H1 (cell line): ENCODE measurements around the gene KLHL5. TPM values are rescaled to one million over a fixed set of nuclear protein-coding genes. Genes with fewer than 3 reads are reported as not detected.

Source experiments
- CTCF ChIA-PET: fragments of 300-600 bp; sonication (Branson Sonifier 250); formaldehyde crosslinking; loops from one replicate; lab custom pipeline; 2021; ENCODE audit not compliant: partially characterized antibody; lab: Charles Lee
- POLR2A ChIA-PET: fragments of 300-600 bp; sonication (Branson Sonifier 250); formaldehyde crosslinking; loops from one replicate; lab custom pipeline; 2021; ENCODE audit warnings: inconsistent platforms; ENCODE audit not compliant: partially characterized antibody; lab: Charles Lee
- DNase-seq, 2 experiments: peaks; one replicate each; pipeline versions ENCODE4 v3.0.0 to v3.0.0-alpha.2; 2010 to 2022; ENCODE audit warnings: low spot score in 2 of 2, low read depth in 1 of 2, mixed read lengths in 1 of 2
- FAIRE-seq: peaks from 2 replicates; lab custom pipeline; 2011; peaks lifted over from hg19 to GRCh38; lab: Jason Lieb, UNC
- H2AFZ ChIP-seq: 2 replicates; pipeline ENCODE4 v1.8.1; 2012; ENCODE audit warnings: low read length, inconsistent platforms
- H2AK5ac ChIP-seq: 2 replicates; pipeline ENCODE4 v1.6.1; 2013; ENCODE audit warnings: low read depth, low read length
- H2BK120ac ChIP-seq: replicated peaks from 2 replicates; pipeline ENCODE3; 2013; ENCODE audit warnings: low read depth, low read length, inconsistent platforms
- H2BK12ac ChIP-seq: 2 replicates; pipeline ENCODE4 v1.6.1; 2013; ENCODE audit warnings: low read depth, low read length
- H2BK15ac ChIP-seq: 2 replicates; pipeline ENCODE4 v1.6.1; 2013; ENCODE audit warnings: low read length
- H2BK20ac ChIP-seq: 2 replicates; pipeline ENCODE4 v1.6.1; 2013; ENCODE audit warnings: low read length
- H2BK5ac ChIP-seq: 2 replicates; pipeline ENCODE4 v1.6.1; 2013; ENCODE audit warnings: low read depth, low read length
- H3K14ac ChIP-seq: 2 replicates; pipeline ENCODE4 v1.6.1; 2013; ENCODE audit warnings: inconsistent platforms; ENCODE audit not compliant: insufficient read length
- H3K18ac ChIP-seq: 2 replicates; pipeline ENCODE4 v1.6.1; 2013; ENCODE audit warnings: low read length; ENCODE audit errors: extremely low read depth
- H3K23ac ChIP-seq: 2 replicates; pipeline ENCODE4 v1.6.1; 2013; ENCODE audit warnings: inconsistent platforms; ENCODE audit not compliant: insufficient read length
- H3K23me2 ChIP-seq: 2 replicates; pipeline ENCODE4 v1.6.1; 2013; ENCODE audit warnings: low read depth, low read length
- H3K27ac ChIP-seq: 2 replicates; pipeline ENCODE4 v1.6.1; 2011; ENCODE audit warnings: low read depth, low read length, inconsistent platforms
- H3K27me3 ChIP-seq, 4 experiments: replicated peaks in 1 of 4; 1 replicate in 1 of 4; 2 replicates in 3 of 4; pipeline versions ENCODE4 v1.6.1 to v1.8.1; 2011 to 2013; ENCODE audit warnings: low read length in 3 of 4, mild to moderate bottlenecking in 3 of 4, inconsistent platforms in 2 of 4, mixed read lengths in 2 of 4, moderate library complexity in 1 of 4; ENCODE audit not compliant: control insufficient read depth in 3 of 4, insufficient read depth in 3 of 4; ENCODE audit errors: extremely low read depth in 1 of 4
- H3K36me3 ChIP-seq, 4 experiments: 2 replicates each; pipeline versions ENCODE4 v1.6.1 to v1.8.1; 2011 to 2013; ENCODE audit warnings: mild to moderate bottlenecking in 4 of 4, low read length in 3 of 4, moderate library complexity in 2 of 4, control low read depth in 1 of 4, inconsistent platforms in 1 of 4; ENCODE audit not compliant: insufficient read depth in 4 of 4, control insufficient read depth in 2 of 4
- H3K4ac ChIP-seq: replicated peaks from 2 replicates; pipeline ENCODE3; 2013; ENCODE audit warnings: low read length, low read depth, mixed read lengths, inconsistent platforms; ENCODE audit not compliant: insufficient read length
- H3K4me1 ChIP-seq, 4 experiments: replicated peaks in 1 of 4; 1 replicate in 1 of 4; 2 replicates in 3 of 4; pipeline versions ENCODE4 v1.6.1 to v1.8.1; 2011 to 2013; ENCODE audit warnings: low read length in 3 of 4, inconsistent platforms in 2 of 4, mixed read lengths in 1 of 4; ENCODE audit not compliant: insufficient read depth in 4 of 4, control insufficient read depth in 3 of 4
- H3K4me2 ChIP-seq, 2 experiments: 2 replicates each; pipeline versions ENCODE4 v1.6.1 to v1.8.1; 2011 to 2013; ENCODE audit warnings: low read depth in 2 of 2, low read length in 2 of 2, control low read depth in 1 of 2, inconsistent platforms in 1 of 2, mild to moderate bottlenecking in 1 of 2; ENCODE audit not compliant: insufficient read depth in 1 of 2
- H3K4me3 ChIP-seq, 4 experiments: fragments of 200-600, 300-600 bp in 1 of 4; sonication (generic), shearing (Covaris generic), sonication (Bioruptor Twin) in 1 of 4; 2 replicates each; pipeline versions ENCODE4 v1.5.1 to v1.8.1; 2011 to 2016; ENCODE audit warnings: low read length in 4 of 4, low read depth in 3 of 4, control low read depth in 2 of 4, inconsistent platforms in 2 of 4, mild to moderate bottlenecking in 2 of 4, mixed read lengths in 1 of 4, moderate library complexity in 1 of 4; ENCODE audit not compliant: insufficient read depth in 2 of 4; ENCODE audit errors: extremely low read depth in 1 of 4
- H3K56ac ChIP-seq: replicated peaks from 2 replicates; pipeline ENCODE3; 2013; ENCODE audit warnings: low read depth, mild to moderate bottlenecking, mixed read lengths, low read length, inconsistent platforms; ENCODE audit not compliant: insufficient read length
- H3K79me1 ChIP-seq: 2 replicates; pipeline ENCODE4 v1.6.1; 2013; ENCODE audit warnings: low read depth, low read length, control low read depth
- H3K79me2 ChIP-seq, 2 experiments: 2 replicates each; pipeline versions ENCODE4 v1.6.1 to v1.8.1; 2012 to 2013; ENCODE audit warnings: low read length in 2 of 2, mild to moderate bottlenecking in 2 of 2, inconsistent platforms in 1 of 2; ENCODE audit not compliant: insufficient read depth in 2 of 2, control insufficient read depth in 1 of 2
- H3K9ac ChIP-seq, 4 experiments: replicated peaks in 1 of 4; 1 replicate in 1 of 4; 2 replicates in 3 of 4; pipeline versions ENCODE4 v1.6.1 to v1.8.1; 2011 to 2013; ENCODE audit warnings: low read depth in 3 of 4, low read length in 3 of 4, control low read depth in 2 of 4, mild to moderate bottlenecking in 2 of 4, moderate library complexity in 2 of 4, inconsistent platforms in 1 of 4; ENCODE audit errors: extremely low read depth in 1 of 4
- H3K9me3 ChIP-seq, 2 experiments: 2 replicates each; pipeline versions ENCODE4 v1.6.1 to v1.8.1; 2012 to 2013; ENCODE audit warnings: mild to moderate bottlenecking in 2 of 2, moderate library complexity in 2 of 2, control low read depth in 1 of 2, inconsistent platforms in 1 of 2, low read depth in 1 of 2, low read length in 1 of 2, mixed read lengths in 1 of 2; ENCODE audit not compliant: insufficient read depth in 2 of 2
- H4K20me1 ChIP-seq, 2 experiments: replicated peaks in 1 of 2; 2 replicates each; pipeline versions ENCODE3 to v1.8.1; 2011 to 2013; ENCODE audit warnings: inconsistent platforms in 2 of 2, low read length in 2 of 2, mild to moderate bottlenecking in 1 of 2; ENCODE audit not compliant: insufficient read depth in 2 of 2, control insufficient read depth in 1 of 2
- H4K5ac ChIP-seq: 2 replicates; pipeline ENCODE4 v1.6.1; 2013; ENCODE audit warnings: low read length, low read depth, mixed read lengths, inconsistent platforms; ENCODE audit not compliant: insufficient read length
- H4K8ac ChIP-seq: 2 replicates; pipeline ENCODE4 v1.8.0; 2013; ENCODE audit warnings: mild to moderate bottlenecking, moderate library complexity, low read length, inconsistent platforms; ENCODE audit not compliant: insufficient read depth; ENCODE audit errors: extremely low read depth
- H4K91ac ChIP-seq: replicated peaks from 2 replicates; pipeline ENCODE3; 2013; ENCODE audit warnings: low read length, mixed read lengths, inconsistent platforms; ENCODE audit not compliant: insufficient read length
- CBX8 ChIP-seq: fragments of 300-800, 300-1000 bp; sonication (generic); IDR thresholded peaks from 2 replicates; pipeline ENCODE4 v1.7.1; 2016; ENCODE audit warnings: low read depth, low read length, borderline replicate concordance
- EZH2 ChIP-seq: fragments of 200-600 bp; sonication (generic); IDR thresholded peaks from 2 replicates; pipeline ENCODE4 v1.7.1; 2012; ENCODE audit warnings: low read depth, mild to moderate bottlenecking, moderate library complexity, low read length, inconsistent platforms; ENCODE audit not compliant: severe bottlenecking
- JUN ChIP-seq: IDR thresholded peaks from 2 replicates; pipeline ENCODE4 v1.6.1; 2011; ENCODE audit warnings: low read depth, mild to moderate bottlenecking, improper control_type of control experiment, low read length
- NANOG ChIP-seq: IDR thresholded peaks from 2 replicates; pipeline ENCODE4 v1.6.1; 2011; ENCODE audit warnings: low read length, low read depth, mild to moderate bottlenecking, inconsistent platforms; ENCODE audit not compliant: insufficient read depth, poor library complexity, severe bottlenecking
- SAP30 ChIP-seq: fragments of 300-600 bp; sonication (generic); IDR thresholded peaks from 2 replicates; pipeline ENCODE4 v1.7.1; 2012; ENCODE audit warnings: low read length, moderate library complexity, mild to moderate bottlenecking, inconsistent platforms; ENCODE audit not compliant: insufficient read depth, insufficient replicate concordance
- SIX5 ChIP-seq: IDR thresholded peaks from 2 replicates; pipeline ENCODE4 v1.6.1; 2011; ENCODE audit warnings: mild to moderate bottlenecking, low read depth, low read length
- SP2 ChIP-seq: IDR thresholded peaks from 2 replicates; pipeline ENCODE4 v1.6.1; 2012; ENCODE audit warnings: mild to moderate bottlenecking, low read length, inconsistent platforms
- YY1 ChIP-seq: IDR thresholded peaks from 2 replicates; pipeline ENCODE4 v1.6.1; 2011; ENCODE audit warnings: low read depth, mild to moderate bottlenecking, low read length
- ZNF274 ChIP-seq: IDR thresholded peaks from 2 replicates; pipeline ENCODE4 v1.7.0; 2012; ENCODE audit warnings: low read length, borderline replicate concordance; ENCODE audit errors: extremely low read depth
- WGBS, 2 experiments: shearing (Covaris generic) in 1 of 2; methylation state at CpG; one replicate each; pipeline versions ENCODE4 v1.1.6 to v1.1.7; 2013 to 2015; ENCODE audit warnings: low lambda C conversion rate in 2 of 2, mixed read lengths in 2 of 2, inconsistent platforms in 1 of 2, low coverage in 1 of 2, missing lambda C conversion rate in 1 of 2; ENCODE audit not compliant: insufficient replicate concordance in 2 of 2, insufficient coverage in 1 of 2, insufficient read length in 1 of 2; ENCODE audit errors: extremely low coverage in 1 of 2, missing lambda C conversion rate in 1 of 2; 5-methylcytosine and 5-hydroxymethylcytosine counted together
- polyA plus RNA-seq, 7 experiments: library from polyadenylated mRNA; depleted of rRNA in 3 of 7; stranded (reverse) in 5 of 7; unstranded in 2 of 7; fragments of >200 nt in 5 of 7; fragments of 200-250 nt in 2 of 7; gene quantifications; 1 replicate in 5 of 7; 2 replicates in 1 of 7; 4 replicates in 1 of 7; pipeline versions ENCODE4 v1.2.1 to v1.2.3, GENCODE V29; 2011 to 2013; ENCODE audit warnings: missing spikeins in 2 of 7, mixed read lengths in 2 of 7
- total RNA-seq: library from RNA; stranded (reverse); fragmentation: NEBNext Ultra II Directional; extraction: Animal tissue kit (Norgen Biotek cat#: 25700); gene quantifications from 2 replicates; pipeline ENCODE4 v1.2.1, GENCODE V29; 2021

The KLHL5 gene
- total and polyA plus RNA-seq, 2 of the 8 experiments (the other 6 are each of a cell fraction or from before 2014, with no cell fraction given): 13.0 to 23.6 TPM

DNA sequence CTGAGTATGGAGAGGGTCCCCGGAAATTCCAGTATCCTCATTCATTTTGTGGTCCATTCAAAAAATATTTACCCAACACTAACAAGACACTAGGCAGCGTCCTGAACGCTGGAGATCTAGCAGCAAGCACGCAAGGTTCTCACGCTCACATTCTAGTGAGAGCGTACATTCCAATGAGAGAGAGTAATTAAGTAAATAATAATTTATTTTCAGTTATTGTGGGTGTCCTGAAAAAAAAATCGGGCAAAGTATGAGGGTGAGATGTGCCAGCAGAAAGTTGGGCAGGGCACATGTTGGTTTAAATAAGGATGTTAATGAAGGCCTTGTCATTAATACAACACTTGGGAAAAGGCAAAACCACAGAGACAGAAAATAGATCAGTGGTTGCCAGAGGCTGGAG lies 25.9 kb upstream of the KLHL5 start:
- no peaks in the 10 kb centered on the region for H3K23me2 ChIP-seq
- no peak overlapping the region for H2BK15ac ChIP-seq
- no peaks in the 10 kb centered on the region for H4K20me1 ChIP-seq
- H3K23ac ChIP-seq: no peak overlapping the region
- ChIA-PET POLR2A (no interaction called here), CTCF (interaction anchor here (2.7 kb wide), 1 partner anchor 10 kb away, joined by 7 read pairs; no protein-coding TSS in a partner anchor)
- H3K4me1 ChIP-seq: no peaks in the 10 kb centered on the region; a peak in 1 of 7 replicates
- no peak overlapping the region for H2AK5ac ChIP-seq
- H3K27me3 ChIP-seq: no peaks in the 10 kb centered on the region
- no peak overlapping the region for H3K27ac ChIP-seq
- H3K9me3 ChIP-seq: no peaks in the 10 kb centered on the region
- no peak for DNase-seq
- H3K14ac ChIP-seq: no peak overlapping the region
- H2BK120ac ChIP-seq: no peak overlapping the region
- H3K4me2 ChIP-seq: no peak overlapping the region
- no peak overlapping the region for H3K4me3 ChIP-seq
- H3K56ac ChIP-seq: no peak overlapping the region
- H4K8ac ChIP-seq: no peak overlapping the region
- H2BK20ac ChIP-seq: no peak overlapping the region
- H2BK12ac ChIP-seq: no peak overlapping the region
- no peak overlapping the region for H3K9ac ChIP-seq
- H3K36me3 ChIP-seq: no peaks in the 10 kb centered on the region
- no peak overlapping the region for H3K18ac ChIP-seq
- H2BK5ac ChIP-seq: no peak overlapping the region
- no peak overlapping the region for H2AFZ ChIP-seq
- H3K79me2 ChIP-seq: no peaks in the 10 kb centered on the region
- H4K91ac ChIP-seq: no peak overlapping the region
- 86% methylated on average over 7 of the region's 7 CpGs; no CpG with 5 or more reads in 1 of the 2 experiments for WGBS, 2 experiments
- no peak overlapping the region for H4K5ac ChIP-seq
- H3K79me1 ChIP-seq: no peaks in the 10 kb centered on the region
- FAIRE-seq: no peak
- H3K4ac ChIP-seq: no peak overlapping the region
- TF ChIP-seq ZNF274 (no peak), NANOG (no peak), JUN (no peak), EZH2 (no peak), SIX5 (no peak), SP2 (no peak), YY1 (no peak), SAP30 (no peak), CBX8 (no peak)
